Activated CD4-positive, alpha-beta T cell treated with anti-CD3 and anti-CD28 coated beads, Interleukin-2, amount 10 ng/mL, durations not matched to agents 24 days and 14 days (primary cell): ENCODE measurements around the gene UBE2J2. TPM values are rescaled to one million over a fixed set of nuclear protein-coding genes. Genes with fewer than 3 reads are reported as not detected.

Experiments used
- DNase-seq: peaks from one replicate; pipeline ENCODE4 v3.0.0; 2022
- H3K27ac Mint-ChIP-seq: one replicate; pipeline ENCODE4 v1.8.0; 2022; ENCODE audit warnings: mild to moderate bottlenecking, mixed read lengths
- H3K27me3 Mint-ChIP-seq: one replicate; pipeline ENCODE4 v1.8.0; 2022; ENCODE audit warnings: mixed read lengths
- H3K36me3 Mint-ChIP-seq: one replicate; pipeline ENCODE4 v1.8.0; 2022; ENCODE audit warnings: low read depth, mild to moderate bottlenecking, mixed read lengths
- H3K4me1 Mint-ChIP-seq: one replicate; pipeline ENCODE4 v1.8.0; 2021; ENCODE audit warnings: mixed read lengths
- H3K4me3 Mint-ChIP-seq: one replicate; pipeline ENCODE4 v1.8.0; 2022; ENCODE audit warnings: mild to moderate bottlenecking, moderate library complexity, mixed read lengths
- H3K9me3 Mint-ChIP-seq: one replicate; pipeline ENCODE4 v1.8.0; 2021; ENCODE audit warnings: mixed read lengths
- intact Hi-C: fragments of 100-400 bp; cut with micrococcal nuclease; formaldehyde crosslinking; loops from one replicate; pipeline ENCODE4 v1.15.1; 2023
- total RNA-seq: library from RNA; stranded (reverse); gene quantifications from 2 replicates; pipeline ENCODE4 v1.2.3, GENCODE V29; 2022

UBE2J2 gene
- total RNA-seq, 1 donor from 2014 or later, result 87.3 TPM

DNA sequence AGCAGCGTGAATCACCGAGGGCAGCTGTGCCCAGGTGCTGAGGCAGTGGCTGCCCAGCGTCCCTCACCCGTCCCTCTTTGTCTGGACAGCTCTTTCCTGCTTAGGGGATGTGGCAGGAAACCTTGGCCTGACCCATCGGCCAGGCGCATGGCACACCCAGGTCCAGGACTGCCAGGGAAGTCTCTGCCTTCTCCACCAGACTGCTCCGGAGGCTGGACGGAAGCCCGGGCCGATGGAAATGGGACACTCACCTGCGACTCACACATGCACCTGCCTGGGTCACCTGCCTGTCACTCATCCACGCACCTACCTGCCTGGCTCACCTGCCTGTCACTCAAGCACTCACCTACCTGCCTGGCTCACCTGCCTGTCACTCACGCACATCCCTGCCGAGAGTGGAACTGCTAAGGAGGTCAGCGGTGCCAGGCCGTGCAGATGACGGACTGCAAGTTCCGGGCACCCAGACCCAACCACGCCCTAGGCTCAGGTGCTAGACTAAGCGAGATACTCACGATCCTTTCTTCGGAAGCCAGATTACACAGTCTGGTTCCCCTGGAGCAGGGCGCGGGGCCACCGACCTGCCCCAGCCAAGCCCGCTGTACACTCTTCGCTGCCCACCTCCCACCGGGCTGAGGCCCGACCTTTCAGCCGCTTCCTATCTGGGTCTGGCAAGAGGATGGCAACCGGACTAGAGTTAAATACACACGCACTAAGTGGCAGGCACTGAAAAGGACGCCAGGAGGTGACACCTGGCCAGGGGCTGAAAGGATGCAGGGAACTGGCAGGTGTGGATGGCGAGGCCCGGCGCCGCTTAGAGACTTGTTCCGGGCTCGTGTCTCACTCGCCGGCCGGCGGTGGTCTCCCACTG lies 1.1 kb downstream of the UBE2J2 start:
- intact Hi-C loops, result loop anchor here (1.0 to 5.0 kb wide), 2 partner anchors 70 to 156 kb away; partner anchors contain the start of gene C1orf159
- peaks cover 20% of the 10 kb centered on the region for H3K36me3 Mint-ChIP-seq
- peak overlapping the region; percentile 76 for H3K27ac Mint-ChIP-seq
- no peaks in the 10 kb centered on the region for H3K27me3 Mint-ChIP-seq
- H3K4me1 Mint-ChIP-seq, result peaks cover 28% of the 10 kb centered on the region
- DNase-seq, result peak; percentile 75
- no peaks in the 10 kb centered on the region for H3K9me3 Mint-ChIP-seq
- peak overlapping the region; percentile 86 for H3K4me3 Mint-ChIP-seq

DNA sequence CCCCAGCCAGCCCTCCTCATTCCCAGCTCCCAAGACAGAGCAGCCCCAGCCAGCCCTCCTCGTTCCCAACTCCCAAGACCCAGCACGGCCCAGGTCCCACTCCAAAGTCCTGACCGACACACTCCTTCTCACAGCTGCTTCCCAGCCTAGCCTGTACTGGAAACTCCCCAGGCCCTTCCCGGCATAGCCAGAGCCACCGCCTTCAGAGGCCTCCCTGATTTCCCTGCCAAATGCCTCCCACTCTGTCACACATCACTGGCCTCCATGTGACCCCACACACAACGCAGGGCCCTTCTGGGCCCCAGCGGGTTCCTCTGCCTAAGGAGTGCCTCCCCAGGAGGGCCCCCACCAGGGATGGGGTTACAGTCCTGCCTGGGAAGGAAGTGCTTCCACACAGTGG lies 2.8 kb downstream of the UBE2J2 start:
- intact Hi-C loops, result loop anchor here (5.0 kb wide), 1 partner anchor 69 kb away; no protein-coding TSS in a partner anchor
- no peak for DNase-seq
- Mint-ChIP-seq H3K4me1 (peaks cover 31% of the 10 kb centered on the region), H3K27ac (peak overlapping the region; percentile 78), H3K9me3 (no peaks in the 10 kb centered on the region), H3K4me3 (peak overlapping the region; percentile 78), H3K36me3 (peaks cover 31% of the 10 kb centered on the region), H3K27me3 (no peaks in the 10 kb centered on the region)

DNA sequence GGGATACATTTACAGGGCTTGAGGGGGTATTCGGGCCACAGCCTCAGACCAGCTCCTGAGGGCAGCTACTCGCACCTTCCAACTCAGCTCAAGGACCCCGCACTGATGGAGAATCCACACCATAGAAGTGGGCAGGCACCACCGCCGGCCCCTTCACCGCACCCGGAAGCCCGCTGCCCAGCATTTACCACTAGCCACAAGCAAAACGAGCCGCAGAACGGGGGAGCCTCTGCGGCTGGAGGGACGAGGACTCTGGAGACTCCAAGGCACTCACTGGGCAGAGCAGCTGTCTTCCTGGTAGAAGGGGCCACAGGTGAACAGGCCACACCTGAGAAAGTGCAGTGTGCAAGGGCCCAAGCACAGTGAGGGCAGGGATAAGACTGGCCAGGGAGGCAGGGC lies 5.4 kb downstream of the UBE2J2 start:
- Mint-ChIP-seq H3K27ac (no peak overlapping the region), H3K4me3 (no peak overlapping the region), H3K9me3 (no peaks in the 10 kb centered on the region), H3K36me3 (peaks cover 42% of the 10 kb centered on the region), H3K27me3 (no peaks in the 10 kb centered on the region), H3K4me1 (peaks cover 30% of the 10 kb centered on the region)
- DNase-seq, result no peak
- intact Hi-C loops, result no loop called here

DNA sequence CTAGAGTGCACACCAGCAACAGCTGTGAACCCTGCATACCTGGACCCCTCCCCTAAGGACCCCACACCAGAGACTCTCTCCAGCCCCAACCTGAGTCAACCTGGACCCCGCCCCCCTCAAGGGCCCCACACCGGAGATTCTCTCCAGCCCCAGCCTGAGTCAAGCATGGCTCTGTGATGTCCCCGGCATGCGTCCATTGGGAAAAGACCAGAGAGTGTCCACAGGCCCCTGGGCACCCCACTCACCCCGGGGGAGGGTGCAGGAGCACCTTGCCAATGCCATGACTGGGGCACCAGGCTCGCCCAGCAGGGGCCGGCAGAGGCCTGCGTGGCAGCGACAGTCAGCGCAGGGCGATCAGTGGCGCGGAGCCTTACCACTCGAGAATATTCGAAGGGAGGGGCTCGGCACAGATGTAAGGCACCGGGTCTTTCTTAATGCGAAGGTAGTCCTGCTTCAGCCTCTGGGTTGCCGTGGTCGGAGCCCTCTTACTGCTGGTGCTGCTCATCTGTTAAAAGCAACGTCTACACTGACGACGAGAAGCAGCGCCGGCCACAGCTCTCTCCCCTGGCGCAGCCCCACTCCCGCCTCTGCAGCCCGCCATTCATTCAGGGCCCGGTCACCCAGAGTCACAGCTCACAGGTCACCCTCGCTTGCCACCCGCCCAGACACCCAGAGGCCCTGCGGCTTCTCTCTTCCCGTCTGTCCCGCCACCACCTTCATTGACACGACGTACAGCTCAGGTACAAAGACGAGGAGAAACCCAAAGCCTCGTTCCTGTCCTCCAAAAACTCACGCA lies 6.0 kb downstream of the UBE2J2 start:
- H3K9me3 Mint-ChIP-seq, result no peaks in the 10 kb centered on the region

DNA sequence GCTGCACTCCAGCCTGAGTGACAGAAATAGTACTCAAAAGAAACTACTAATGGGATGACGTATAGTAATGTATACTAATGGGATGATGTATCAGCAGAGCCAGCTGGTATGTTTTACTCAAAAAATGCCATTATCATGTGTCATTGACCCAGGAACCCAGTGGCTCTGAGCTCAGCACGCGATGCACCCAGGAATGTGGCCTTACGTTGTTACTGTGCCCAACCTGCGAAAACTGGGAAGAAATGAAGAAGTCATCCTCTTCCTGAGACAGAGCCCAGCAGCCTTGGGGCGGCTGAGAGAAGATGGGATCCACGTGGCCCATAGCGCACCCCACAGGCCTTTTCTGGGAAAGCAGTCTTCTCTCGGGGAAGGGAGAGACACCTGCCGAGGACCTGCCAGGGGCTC lies 8.8 kb downstream of the UBE2J2 start:
- Mint-ChIP-seq H3K4me3 (no peak overlapping the region), H3K27ac (no peak overlapping the region), H3K4me1 (peaks cover 9% of the 10 kb centered on the region), H3K9me3 (no peaks in the 10 kb centered on the region), H3K36me3 (peaks cover 49% of the 10 kb centered on the region), H3K27me3 (no peaks in the 10 kb centered on the region)
- intact Hi-C loops, result no loop called here
- peak; percentile 70 for DNase-seq

More for the DNA sequence above, 6.0 kb downstream of the UBE2J2 start:
- Mint-ChIP-seq H3K4me1 (peaks cover 28% of the 10 kb centered on the region), H3K27ac (no peak overlapping the region), H3K27me3 (no peaks in the 10 kb centered on the region), H3K4me3 (no peak overlapping the region), H3K36me3 (peaks cover 45% of the 10 kb centered on the region)
- no peak for DNase-seq
- intact Hi-C loops, result no loop called here

DNA sequence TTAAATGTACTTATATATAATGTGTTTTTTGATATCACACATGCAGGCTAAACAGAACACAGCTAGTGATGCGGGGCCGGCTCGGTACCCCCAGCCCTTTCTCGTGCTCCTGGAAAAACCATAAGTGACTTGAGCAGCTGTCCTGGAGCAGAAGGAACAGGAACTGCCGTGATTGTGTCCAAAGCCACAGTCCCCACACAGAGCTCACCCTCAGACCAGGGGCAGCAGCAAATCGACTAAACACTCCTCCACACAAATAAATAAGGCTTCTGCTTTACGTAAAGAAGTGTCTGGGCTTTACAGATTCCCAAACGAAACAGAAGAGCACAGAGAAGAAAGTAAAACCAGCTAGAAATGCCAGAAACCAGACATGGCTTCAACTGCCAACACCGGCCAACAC lies 9.6 kb downstream of the UBE2J2 start:
- Mint-ChIP-seq H3K36me3 (peaks cover 56% of the 10 kb centered on the region), H3K4me1 (peaks cover 5% of the 10 kb centered on the region), H3K27me3 (no peaks in the 10 kb centered on the region), H3K9me3 (no peaks in the 10 kb centered on the region), H3K4me3 (no peak overlapping the region), H3K27ac (no peak overlapping the region)
- no peak for DNase-seq
- intact Hi-C loops, result no loop called here

DNA sequence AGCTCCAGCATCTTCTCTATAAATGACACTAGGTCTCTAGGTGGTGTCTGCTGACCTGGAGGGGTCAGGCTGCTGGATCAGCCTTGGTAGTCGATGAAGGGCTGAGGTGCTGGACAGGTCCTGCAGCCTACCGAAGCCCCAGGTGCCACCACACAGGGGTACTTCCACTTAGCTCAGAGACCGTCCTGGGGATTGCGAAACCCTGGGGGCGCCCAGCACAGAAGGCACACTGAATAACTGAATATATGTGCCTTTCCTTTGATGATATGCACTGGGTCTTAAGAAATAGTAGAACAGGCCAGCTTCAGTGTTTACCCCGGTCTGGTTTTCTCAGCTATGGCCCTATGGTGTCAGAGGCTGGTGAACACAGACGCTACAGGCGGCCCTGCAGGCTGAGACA lies 10.9 kb downstream of the UBE2J2 start:
- intact Hi-C loops, result no loop called here
- H3K27ac Mint-ChIP-seq, result no peak overlapping the region
- H3K36me3 Mint-ChIP-seq, result peaks cover 55% of the 10 kb centered on the region

DNA sequence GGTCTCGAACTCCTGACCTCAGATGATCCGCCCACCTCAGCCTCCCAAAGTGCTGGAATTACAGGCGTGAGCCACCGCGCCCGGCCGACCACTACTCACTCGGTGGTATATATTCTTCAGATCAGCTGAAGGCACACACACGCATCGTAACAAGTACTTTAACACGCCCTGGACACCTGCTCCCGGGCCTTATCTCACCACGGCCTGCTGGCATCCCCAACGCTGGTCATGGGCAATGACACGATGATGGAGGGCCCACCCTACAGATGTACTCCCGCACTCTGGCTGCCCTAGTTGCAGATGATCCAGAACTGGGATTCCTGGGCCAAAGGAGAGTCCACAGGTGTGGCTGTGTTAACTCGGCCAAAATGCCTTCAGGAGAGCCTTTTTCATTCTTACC lies 11.6 kb downstream of the UBE2J2 start:
- H3K27ac Mint-ChIP-seq, result no peak overlapping the region
- H3K4me1 Mint-ChIP-seq, result peaks cover 5% of the 10 kb centered on the region
- no peak for DNase-seq
- H3K27me3 Mint-ChIP-seq, result no peaks in the 10 kb centered on the region
- H3K4me3 Mint-ChIP-seq, result no peak overlapping the region
- intact Hi-C loops, result no loop called here
- no peaks in the 10 kb centered on the region for H3K9me3 Mint-ChIP-seq
- peaks cover 57% of the 10 kb centered on the region for H3K36me3 Mint-ChIP-seq

More for the DNA sequence above, 10.9 kb downstream of the UBE2J2 start:
- H3K9me3 Mint-ChIP-seq, result no peaks in the 10 kb centered on the region
- H3K4me3 Mint-ChIP-seq, result no peak overlapping the region
- no peak for DNase-seq
- peaks cover 5% of the 10 kb centered on the region for H3K4me1 Mint-ChIP-seq
- no peaks in the 10 kb centered on the region for H3K27me3 Mint-ChIP-seq

DNA sequence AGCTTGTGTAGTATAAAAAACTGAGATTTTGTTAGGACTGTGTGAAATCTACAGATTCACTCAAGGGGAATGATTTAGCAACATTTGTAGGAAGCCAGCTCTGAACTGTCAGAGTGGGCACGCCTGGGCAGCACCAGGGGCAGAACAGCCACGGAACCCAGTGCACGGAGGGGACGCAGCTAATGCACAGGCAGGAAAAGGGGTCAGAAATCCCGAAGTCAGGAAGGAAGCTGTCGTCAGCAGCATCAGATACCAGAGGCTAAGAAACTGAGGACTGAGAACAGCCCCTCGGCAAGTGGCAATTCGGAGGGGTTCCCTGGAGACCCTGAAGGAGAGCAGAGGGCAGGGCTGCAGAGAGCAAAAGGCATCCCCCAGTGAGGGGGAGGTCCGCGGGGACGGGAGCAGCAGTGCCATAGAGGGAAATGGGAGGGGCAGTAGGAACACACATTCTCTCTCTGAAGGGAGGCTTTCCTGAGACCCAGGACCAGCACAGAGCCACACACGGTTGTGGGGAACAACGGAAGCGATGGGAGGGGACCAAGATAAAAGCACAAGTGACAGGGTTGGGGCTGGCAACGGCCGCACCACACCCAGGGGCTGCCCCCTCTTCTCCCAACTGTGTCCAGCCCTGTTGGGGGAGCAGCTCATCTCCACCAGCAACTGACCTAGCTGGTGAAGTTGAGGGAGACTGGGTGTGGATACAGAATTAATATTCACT lies 12.7 kb downstream of the UBE2J2 start:
- no peak for DNase-seq
- Mint-ChIP-seq H3K36me3 (peaks cover 59% of the 10 kb centered on the region), H3K4me1 (peaks cover 4% of the 10 kb centered on the region), H3K4me3 (no peak overlapping the region), H3K27me3 (no peaks in the 10 kb centered on the region), H3K27ac (peak overlapping the region; percentile 66), H3K9me3 (no peaks in the 10 kb centered on the region)
- intact Hi-C loops, result no loop called here

DNA sequence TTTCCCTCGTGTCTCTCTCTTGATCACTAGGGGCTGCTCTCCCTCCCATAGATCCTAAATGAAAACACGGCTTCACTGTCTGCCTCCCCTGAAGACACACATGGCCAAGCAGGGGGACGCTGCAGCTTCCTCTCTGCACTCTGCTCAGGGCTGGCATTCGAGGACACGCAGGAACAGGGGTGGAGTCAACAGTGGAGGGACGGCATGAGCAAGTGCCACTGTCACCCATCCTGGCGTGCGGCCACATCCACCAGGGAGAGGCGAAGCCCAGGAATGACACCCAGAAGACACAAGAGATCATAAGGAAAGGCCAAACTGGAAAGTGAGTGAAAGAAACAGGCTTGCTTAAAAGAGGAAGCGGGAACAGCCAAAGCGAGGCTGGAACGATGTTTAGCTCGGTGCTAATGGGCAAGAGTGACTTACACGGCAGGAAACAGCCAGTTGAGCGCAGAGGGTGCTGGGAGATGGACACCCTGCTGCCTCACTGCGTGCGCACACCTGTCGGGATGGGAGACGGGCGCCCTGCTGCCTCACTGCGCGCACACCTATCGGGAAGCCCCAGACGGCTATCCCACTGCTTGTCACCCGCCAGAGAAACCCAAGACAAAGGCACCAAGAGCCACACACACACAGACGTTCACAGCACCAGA lies 13.6 kb downstream of the UBE2J2 start:
- no peaks in the 10 kb centered on the region for H3K27me3 Mint-ChIP-seq
- H3K4me3 Mint-ChIP-seq, result no peak overlapping the region
- intact Hi-C loops, result no loop called here
- peaks cover 2% of the 10 kb centered on the region for H3K4me1 Mint-ChIP-seq
- H3K36me3 Mint-ChIP-seq, result peaks cover 52% of the 10 kb centered on the region
- no peaks in the 10 kb centered on the region for H3K9me3 Mint-ChIP-seq
- peak overlapping the region; percentile 28 for H3K27ac Mint-ChIP-seq
- no peak for DNase-seq

DNA sequence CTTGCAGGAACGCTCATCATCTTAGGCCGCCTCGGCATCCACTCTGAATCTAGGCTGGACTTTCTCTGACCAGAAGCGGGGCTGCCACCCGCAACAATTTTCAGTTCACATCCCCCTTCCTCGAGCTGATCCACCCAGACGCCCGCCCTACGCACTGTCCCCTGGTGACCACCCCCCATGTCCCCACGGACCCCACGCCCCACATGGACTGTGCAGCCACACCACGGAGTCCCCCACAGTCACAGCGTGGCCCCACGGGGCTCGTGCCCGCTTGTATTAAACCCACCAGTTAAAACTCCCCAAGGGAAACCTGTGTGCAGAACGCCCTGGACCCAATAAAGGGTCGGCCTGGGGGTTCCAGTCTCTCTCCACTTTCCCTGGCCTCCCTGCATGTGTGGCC lies 14.1 kb downstream of the UBE2J2 start:
- intact Hi-C loops, result no loop called here
- Mint-ChIP-seq H3K9me3 (no peaks in the 10 kb centered on the region), H3K4me3 (no peak overlapping the region), H3K36me3 (peaks cover 52% of the 10 kb centered on the region), H3K27ac (no peak overlapping the region), H3K27me3 (no peaks in the 10 kb centered on the region), H3K4me1 (peaks cover 2% of the 10 kb centered on the region)
- DNase-seq, result no peak

DNA sequence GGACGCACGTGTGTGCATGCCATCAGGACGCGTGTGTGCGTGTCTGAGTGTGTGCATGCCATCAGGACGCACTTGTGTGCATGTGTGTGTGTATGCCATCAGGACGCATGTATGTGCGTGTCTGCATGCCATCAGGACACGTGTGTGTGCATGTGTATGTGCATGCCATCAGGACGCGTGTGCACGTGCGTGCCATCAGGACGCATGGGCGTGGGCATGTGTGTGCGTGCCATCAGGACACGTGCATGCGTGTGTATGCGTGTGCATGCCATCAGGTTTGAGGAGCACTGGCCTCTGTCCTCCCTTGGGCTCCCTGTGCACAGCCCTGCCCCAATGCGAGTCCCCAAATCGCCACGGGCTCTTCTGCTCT lies 14.6 kb downstream of the UBE2J2 start:
- Mint-ChIP-seq H3K27me3 (no peaks in the 10 kb centered on the region), H3K4me1 (peaks cover 2% of the 10 kb centered on the region), H3K9me3 (no peaks in the 10 kb centered on the region), H3K36me3 (peaks cover 52% of the 10 kb centered on the region), H3K4me3 (no peak overlapping the region), H3K27ac (no peak overlapping the region)
- no peak for DNase-seq
- intact Hi-C loops, result no loop called here
